Fibroblast of villous mesenchyme (primary cell): ENCODE measurements around the gene TMEM253. TPM values are rescaled to one million over a fixed set of nuclear protein-coding genes. Genes with fewer than 3 reads are reported as not detected.
A peak's percentile ranks its signal among the peaks of the same experiment; 100 is the strongest.

Source experiments
- DNase-seq: peaks from one replicate; pipeline ENCODE4 v3.0.0-alpha.2; 2010; ENCODE audit warnings: low read depth
- H3K4me3 ChIP-seq: 2 replicates; pipeline ENCODE4 v1.5.1; 2011; ENCODE audit warnings: low read depth, mild to moderate bottlenecking, low read length
- CTCF ChIP-seq: IDR thresholded peaks from 2 replicates; pipeline ENCODE4 v1.5.1; 2012; ENCODE audit warnings: low read depth, mild to moderate bottlenecking, low read length; ENCODE audit not compliant: insufficient read depth
- total RNA-seq: library from RNA; depleted of rRNA; stranded (reverse); fragments of >200 nt; gene quantifications from 2 replicates; pipeline ENCODE4 v1.2.3, GENCODE V29; 2012

Gene TMEM253
- total RNA-seq, 1 donor, result not detected

- DNase-seq, result no peak
Measured at GRCh38 chr14:21101802-21102413, 1.0 kb downstream of the TMEM253 start.

GRCh38 chr14:21102521-21103410 is 1.9 kb downstream of the TMEM253 start:
- H3K4me3 ChIP-seq, result peak overlapping the region; percentile 74
- no peak for DNase-seq
- TF ChIP-seq CTCF, result no peak

More at GRCh38 chr14:21101802-21102413, 1.0 kb downstream of the TMEM253 start:
- no peak overlapping the region for H3K4me3 ChIP-seq
- TF ChIP-seq CTCF, result no peak

GRCh38 chr14:21103411-21103709 is 2.5 kb downstream of the TMEM253 start:
- peak overlapping the region; percentile 74 for H3K4me3 ChIP-seq
- TF ChIP-seq CTCF, result no peak
- DNase-seq, result no peak

- TF ChIP-seq CTCF, result peak; percentile 71
Measured at GRCh38 chr14:21103710-21104447, 3.0 kb downstream of the TMEM253 start.

GRCh38 chr14:21104448-21105060 is 3.7 kb downstream of the TMEM253 start:
- DNase-seq, result peak; percentile 82
- peak overlapping the region; percentile 74 for H3K4me3 ChIP-seq
- TF ChIP-seq CTCF, result peak; percentile 99

More at GRCh38 chr14:21103710-21104447, 3.0 kb downstream of the TMEM253 start:
- peak overlapping the region; percentile 74 for H3K4me3 ChIP-seq
- peak; percentile 97 for DNase-seq

- no peak for DNase-seq
- H3K4me3 ChIP-seq, result no peak overlapping the region
- no peak for TF ChIP-seq CTCF
Measured at GRCh38 chr14:21105095-21105494, 4.2 kb downstream of the TMEM253 start.
